Mesothelial cell of epicardium (in vitro differentiated cells): ENCODE results near the gene NEK11. TPM values are rescaled to one million over a fixed set of nuclear protein-coding genes. Genes with fewer than 3 reads are reported as not detected.

Experiments used
- DNase-seq, 2 experiments: peaks; one replicate each; pipeline ENCODE4 v3.0.0; 2021; ENCODE audit warnings: low spot score in 2 of 2; ENCODE audit not compliant: unreplicated experiment in 2 of 2
- H3K27ac Mint-ChIP-seq: 2 replicates; pipeline ENCODE4 v1.8.0; 2021; ENCODE audit warnings: mixed read lengths
- H3K27me3 Mint-ChIP-seq: 2 replicates; pipeline ENCODE4 v1.8.0; 2021; ENCODE audit warnings: low read depth, mixed read lengths
- H3K36me3 Mint-ChIP-seq: 2 replicates; pipeline ENCODE4 v1.8.0; 2021; ENCODE audit warnings: mixed read lengths
- H3K4me1 Mint-ChIP-seq: 2 replicates; pipeline ENCODE4 v1.8.0; 2021; ENCODE audit warnings: mixed read lengths
- H3K4me3 Mint-ChIP-seq: 2 replicates; pipeline ENCODE4 v1.8.0; 2021; ENCODE audit warnings: mild to moderate bottlenecking, moderate library complexity, mixed read lengths
- H3K9me3 Mint-ChIP-seq: 2 replicates; pipeline ENCODE4 v1.8.0; 2021; ENCODE audit warnings: mixed read lengths
- total RNA-seq: library from RNA; stranded (reverse); gene quantifications from 3 replicates; pipeline ENCODE4 v1.2.1, GENCODE V29; 2021
- TF ChIP-seq, protein P1 (sequence below): fragments of 200-600 bp; sonication (generic); IDR thresholded peaks from one replicate; pipeline ENCODE4 v1.5.0; 2021; ENCODE audit warnings: antibody characterized with exemption; ENCODE audit not compliant: unreplicated experiment

The NEK11 gene
- total RNA-seq, 1 donor from 2014 or later, result 11.3 TPM

DNA sequence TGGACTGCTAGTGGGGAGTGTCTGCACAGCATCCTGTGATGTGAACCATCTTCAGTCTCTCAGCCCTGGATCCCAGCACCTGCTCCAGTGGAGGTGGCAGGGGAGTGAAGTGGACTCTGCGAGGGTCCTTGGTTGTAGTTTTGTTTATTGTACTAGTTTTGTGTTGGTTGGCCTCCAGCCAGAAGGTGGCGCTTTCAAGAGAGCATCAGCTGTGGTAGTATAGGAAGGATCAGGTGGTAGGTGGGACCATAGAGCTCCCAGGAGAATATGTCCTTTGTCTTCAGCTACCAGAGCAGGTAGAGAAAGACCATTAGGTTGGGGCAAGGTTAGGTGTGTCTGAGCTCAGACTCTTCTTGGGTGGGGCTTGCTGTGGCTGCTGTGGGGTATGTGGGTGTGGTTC, 20.9 kb downstream of the NEK11 start:
- peaks cover 36% of the 10 kb centered on the region for H3K9me3 Mint-ChIP-seq
- H3K4me1 Mint-ChIP-seq, result no peaks in the 10 kb centered on the region
- no peak overlapping the region for H3K27ac Mint-ChIP-seq
- TF ChIP-seq, protein P1, sequence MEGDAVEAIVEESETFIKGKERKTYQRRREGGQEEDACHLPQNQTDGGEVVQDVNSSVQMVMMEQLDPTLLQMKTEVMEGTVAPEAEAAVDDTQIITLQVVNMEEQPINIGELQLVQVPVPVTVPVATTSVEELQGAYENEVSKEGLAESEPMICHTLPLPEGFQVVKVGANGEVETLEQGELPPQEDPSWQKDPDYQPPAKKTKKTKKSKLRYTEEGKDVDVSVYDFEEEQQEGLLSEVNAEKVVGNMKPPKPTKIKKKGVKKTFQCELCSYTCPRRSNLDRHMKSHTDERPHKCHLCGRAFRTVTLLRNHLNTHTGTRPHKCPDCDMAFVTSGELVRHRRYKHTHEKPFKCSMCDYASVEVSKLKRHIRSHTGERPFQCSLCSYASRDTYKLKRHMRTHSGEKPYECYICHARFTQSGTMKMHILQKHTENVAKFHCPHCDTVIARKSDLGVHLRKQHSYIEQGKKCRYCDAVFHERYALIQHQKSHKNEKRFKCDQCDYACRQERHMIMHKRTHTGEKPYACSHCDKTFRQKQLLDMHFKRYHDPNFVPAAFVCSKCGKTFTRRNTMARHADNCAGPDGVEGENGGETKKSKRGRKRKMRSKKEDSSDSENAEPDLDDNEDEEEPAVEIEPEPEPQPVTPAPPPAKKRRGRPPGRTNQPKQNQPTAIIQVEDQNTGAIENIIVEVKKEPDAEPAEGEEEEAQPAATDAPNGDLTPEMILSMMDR, result no peak
- no peak for DNase-seq
- H3K27me3 Mint-ChIP-seq, result no peaks in the 10 kb centered on the region
- H3K36me3 Mint-ChIP-seq, result peaks cover 7% of the 10 kb centered on the region
- no peak overlapping the region for H3K4me3 Mint-ChIP-seq

DNA sequence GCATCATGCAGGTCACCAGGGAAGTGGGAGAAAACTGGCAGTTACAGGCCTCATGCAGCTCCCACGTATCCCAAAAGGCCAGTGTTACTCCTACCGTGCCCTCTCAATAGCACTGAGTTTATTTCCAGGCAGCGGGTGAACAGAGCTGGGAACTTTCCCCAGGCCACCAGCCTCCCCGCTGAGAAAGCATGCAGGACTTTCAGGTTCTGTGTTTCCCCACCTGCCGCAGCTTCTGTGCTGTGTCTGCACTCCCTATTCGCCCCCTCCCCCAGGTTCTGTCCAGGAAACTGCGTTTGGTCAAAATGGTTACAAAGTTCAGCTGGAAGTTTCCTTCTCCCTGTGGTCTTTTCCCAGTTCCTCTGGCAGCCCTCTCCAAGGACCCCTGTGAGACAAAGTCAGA, 21.4 kb downstream of the NEK11 start:
- Mint-ChIP-seq H3K27ac (no peak overlapping the region), H3K36me3 (peaks cover 7% of the 10 kb centered on the region), H3K9me3 (peaks cover 35% of the 10 kb centered on the region), H3K27me3 (no peaks in the 10 kb centered on the region), H3K4me3 (no peak overlapping the region), H3K4me1 (no peaks in the 10 kb centered on the region)
- no peak for DNase-seq
- TF ChIP-seq, protein P1, result no peak

DNA sequence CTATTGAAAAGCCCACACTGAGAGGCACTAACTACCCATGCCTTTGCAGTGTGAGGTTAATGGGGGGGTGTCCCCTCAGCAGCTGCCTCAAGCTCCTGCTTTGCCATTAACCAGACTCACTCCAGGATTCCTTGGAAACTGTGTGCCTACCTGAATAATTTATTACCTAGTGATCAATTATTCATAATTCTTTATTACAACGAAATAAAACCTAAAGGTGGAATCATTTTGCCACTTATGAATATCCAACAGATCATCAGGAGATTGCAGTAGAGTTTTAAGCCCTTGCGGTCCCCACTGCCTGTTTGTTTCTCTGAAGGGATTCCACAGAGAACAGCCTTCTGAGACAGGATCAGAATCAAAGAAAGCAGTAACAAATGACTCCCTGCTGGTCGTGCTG, 23.3 kb downstream of the NEK11 start:
- no peak overlapping the region for H3K27ac Mint-ChIP-seq
- no peak overlapping the region for H3K4me3 Mint-ChIP-seq
- H3K27me3 Mint-ChIP-seq, result no peaks in the 10 kb centered on the region

DNA sequence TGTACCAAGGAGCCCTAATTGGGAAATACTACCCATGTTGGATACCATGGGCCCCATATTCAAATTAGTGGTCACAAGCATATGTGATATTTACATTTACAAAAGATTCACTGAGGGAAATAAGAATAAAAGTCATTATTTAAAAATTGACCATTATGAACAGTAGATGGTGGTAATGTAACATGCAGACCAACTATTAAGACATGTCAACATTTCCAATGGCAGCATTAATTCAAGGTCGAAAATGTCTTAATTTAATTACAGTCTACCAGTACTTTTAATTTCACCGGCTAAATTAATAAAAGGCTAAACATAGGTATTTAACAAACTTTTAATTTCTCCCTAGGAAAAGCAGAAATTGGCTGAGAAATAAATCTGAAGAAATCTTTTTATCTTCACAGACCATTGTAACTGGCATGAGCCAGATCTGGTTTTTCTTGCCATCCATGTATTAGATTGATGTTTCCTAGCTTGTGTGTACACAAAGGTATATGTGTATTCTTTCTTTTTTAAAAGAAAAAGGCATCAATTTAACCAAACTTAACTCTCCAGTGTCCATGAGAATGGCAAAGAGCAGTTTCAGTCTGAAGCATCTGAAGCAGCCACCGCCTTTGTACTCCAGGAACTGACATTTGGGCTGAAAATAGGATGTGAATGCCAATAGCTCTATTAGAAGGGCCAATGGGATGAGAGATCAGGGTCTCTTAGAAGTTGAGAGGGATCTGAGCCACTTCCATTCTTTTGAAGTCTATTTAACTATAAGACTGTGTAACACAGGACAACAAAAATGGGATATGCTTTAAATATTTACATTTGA, 26.6 kb downstream of the NEK11 start:
- H3K36me3 Mint-ChIP-seq, result no peaks in the 10 kb centered on the region
- H3K27ac Mint-ChIP-seq, result no peak overlapping the region
- no peaks in the 10 kb centered on the region for H3K4me1 Mint-ChIP-seq
- H3K9me3 Mint-ChIP-seq, result no peaks in the 10 kb centered on the region
- TF ChIP-seq, protein P1, result no peak
- no peak overlapping the region for H3K4me3 Mint-ChIP-seq
- no peak for DNase-seq
- H3K27me3 Mint-ChIP-seq, result no peaks in the 10 kb centered on the region

More for the DNA sequence above, 23.3 kb downstream of the NEK11 start:
- TF ChIP-seq, protein P1, result no peak
- Mint-ChIP-seq H3K36me3 (peaks cover 2% of the 10 kb centered on the region), H3K9me3 (peaks cover 16% of the 10 kb centered on the region), H3K4me1 (no peaks in the 10 kb centered on the region)
- DNase-seq, result no peak

DNA sequence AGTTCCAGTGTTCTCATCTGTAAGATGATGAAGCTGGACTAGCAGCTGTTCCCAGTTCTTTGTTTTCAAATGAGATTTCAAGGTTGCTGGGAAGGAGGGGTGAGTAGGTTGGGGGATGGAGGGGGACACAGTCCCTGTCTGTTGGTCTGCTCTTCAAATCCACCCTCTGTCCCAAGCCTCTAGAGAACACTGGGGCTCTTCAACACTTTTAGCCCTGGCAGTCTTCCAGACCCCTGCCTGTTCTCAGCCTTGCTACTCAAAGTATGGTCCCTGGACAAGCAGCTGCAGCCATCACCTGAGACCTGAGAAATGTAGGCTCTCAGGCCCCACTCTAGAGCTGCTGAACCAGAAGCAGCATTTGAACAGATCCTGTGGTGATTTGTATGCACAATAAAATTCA, 41.3 kb downstream of the NEK11 start:
- H3K27me3 Mint-ChIP-seq, result no peaks in the 10 kb centered on the region

More for the DNA sequence above, 41.3 kb downstream of the NEK11 start:
- no peaks in the 10 kb centered on the region for H3K4me1 Mint-ChIP-seq
- DNase-seq, result no peak
- no peak overlapping the region for H3K27ac Mint-ChIP-seq
- peaks cover 8% of the 10 kb centered on the region for H3K9me3 Mint-ChIP-seq
- peaks cover 4% of the 10 kb centered on the region for H3K36me3 Mint-ChIP-seq
- TF ChIP-seq, protein P1, result no peak
- no peak overlapping the region for H3K4me3 Mint-ChIP-seq
